Endothelial cell of umbilical vein (primary cell): ENCODE results near the gene LRIF1.

Experiments used
- EZH2 ChIP-seq: IDR thresholded peaks from 2 replicates; pipeline ENCODE4 v1.6.1; 2012; ENCODE audit warnings: borderline replicate concordance, low read depth, mild to moderate bottlenecking, moderate library complexity, low read length, inconsistent platforms; ENCODE audit not compliant: severe bottlenecking
- GATA2 ChIP-seq: IDR thresholded peaks from 2 replicates; pipeline ENCODE4 v1.7.0; 2011; ENCODE audit warnings: low read depth, mild to moderate bottlenecking, moderate library complexity, mixed read lengths, low read length; ENCODE audit not compliant: insufficient read length, insufficient read depth
- JUN ChIP-seq: IDR thresholded peaks from 2 replicates; pipeline ENCODE4 v1.6.1; 2011; ENCODE audit warnings: borderline replicate concordance, low read depth; ENCODE audit not compliant: insufficient read length, insufficient read depth
- MAX ChIP-seq: IDR thresholded peaks from 2 replicates; pipeline ENCODE4 v1.6.1; 2011; ENCODE audit not compliant: insufficient read depth, insufficient read length
- TF ChIP-seq, protein P1 (sequence below), 2 donors: IDR thresholded peaks; 1 replicate in 1 of 2; 2 replicates in 1 of 2; pipeline ENCODE4 v1.5.1; 2011; ENCODE audit warnings: low read length in 2 of 2, mild to moderate bottlenecking in 2 of 2, moderate library complexity in 2 of 2, control low read depth in 1 of 2, inconsistent platforms in 1 of 2, low read depth in 1 of 2; ENCODE audit not compliant: insufficient read depth in 1 of 2; ENCODE audit errors: extremely low read depth in 1 of 2

- TF ChIP-seq GATA2: no peak
- no peak for TF ChIP-seq JUN
- TF ChIP-seq, protein P1, sequence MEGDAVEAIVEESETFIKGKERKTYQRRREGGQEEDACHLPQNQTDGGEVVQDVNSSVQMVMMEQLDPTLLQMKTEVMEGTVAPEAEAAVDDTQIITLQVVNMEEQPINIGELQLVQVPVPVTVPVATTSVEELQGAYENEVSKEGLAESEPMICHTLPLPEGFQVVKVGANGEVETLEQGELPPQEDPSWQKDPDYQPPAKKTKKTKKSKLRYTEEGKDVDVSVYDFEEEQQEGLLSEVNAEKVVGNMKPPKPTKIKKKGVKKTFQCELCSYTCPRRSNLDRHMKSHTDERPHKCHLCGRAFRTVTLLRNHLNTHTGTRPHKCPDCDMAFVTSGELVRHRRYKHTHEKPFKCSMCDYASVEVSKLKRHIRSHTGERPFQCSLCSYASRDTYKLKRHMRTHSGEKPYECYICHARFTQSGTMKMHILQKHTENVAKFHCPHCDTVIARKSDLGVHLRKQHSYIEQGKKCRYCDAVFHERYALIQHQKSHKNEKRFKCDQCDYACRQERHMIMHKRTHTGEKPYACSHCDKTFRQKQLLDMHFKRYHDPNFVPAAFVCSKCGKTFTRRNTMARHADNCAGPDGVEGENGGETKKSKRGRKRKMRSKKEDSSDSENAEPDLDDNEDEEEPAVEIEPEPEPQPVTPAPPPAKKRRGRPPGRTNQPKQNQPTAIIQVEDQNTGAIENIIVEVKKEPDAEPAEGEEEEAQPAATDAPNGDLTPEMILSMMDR (IDR thresholded peaks at IDR 0.05; ENCODE audit: extremely low read depth in 1 of 2, insufficient read depth in 1 of 2, low read depth in 1 of 2, low read length in 2 of 2): no peak
- no peak for TF ChIP-seq EZH2
- TF ChIP-seq MAX: no peak
These were observed 1.8 kb downstream of the LRIF1 start for GRCh38 chr1:110961902-110962301.
